Fibroblast of peridontal ligament (primary cell): ENCODE results near the gene SLC30A7.
"Not testable (repeated sequence)": the region's sequence is repeated elsewhere in the genome, so short reads cannot be mapped to it uniquely, and the experiment has no call there.

Experiments
- DNase-seq: peaks from one replicate; pipeline ENCODE4 v3.0.0-alpha.2; 2010; ENCODE audit errors: extremely low read depth

The SLC30A7 gene

DNA sequence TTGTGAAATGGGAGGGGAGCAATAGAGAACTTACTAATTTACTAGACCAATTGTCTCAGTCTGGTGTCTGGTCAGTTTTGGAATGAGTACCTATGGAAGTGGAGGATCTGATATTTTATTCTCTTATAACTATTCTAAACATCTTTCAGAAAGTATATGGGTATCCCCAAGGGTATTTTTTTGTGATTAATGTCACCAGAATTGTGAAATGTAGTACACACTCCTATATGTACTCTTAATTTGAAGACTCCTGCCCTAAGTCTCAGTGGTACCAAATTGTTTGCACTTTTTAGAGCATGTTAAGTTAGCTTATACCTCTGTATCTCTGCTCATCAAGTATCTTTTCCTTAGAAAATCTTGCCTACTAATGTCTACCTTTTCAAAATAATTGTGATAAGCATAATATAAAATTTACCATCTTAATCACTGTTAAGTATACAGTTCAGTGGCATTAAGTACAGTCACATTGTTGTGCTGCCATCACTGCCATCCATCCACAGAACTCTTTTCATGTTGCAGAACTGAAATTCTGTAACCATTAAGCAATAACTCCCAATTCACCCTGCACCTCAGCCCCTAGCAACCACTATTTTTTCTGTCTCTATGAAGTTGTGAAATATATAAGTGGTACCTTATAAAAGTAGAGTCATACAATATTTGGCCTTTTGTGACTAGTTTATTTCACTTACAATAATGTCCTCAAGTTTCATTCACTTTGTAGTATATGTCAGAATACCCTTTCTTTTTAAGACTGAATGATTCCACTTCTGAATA is 40.5 kb downstream of the SLC30A7 start:
- DNase-seq = peak; percentile 55

DNA sequence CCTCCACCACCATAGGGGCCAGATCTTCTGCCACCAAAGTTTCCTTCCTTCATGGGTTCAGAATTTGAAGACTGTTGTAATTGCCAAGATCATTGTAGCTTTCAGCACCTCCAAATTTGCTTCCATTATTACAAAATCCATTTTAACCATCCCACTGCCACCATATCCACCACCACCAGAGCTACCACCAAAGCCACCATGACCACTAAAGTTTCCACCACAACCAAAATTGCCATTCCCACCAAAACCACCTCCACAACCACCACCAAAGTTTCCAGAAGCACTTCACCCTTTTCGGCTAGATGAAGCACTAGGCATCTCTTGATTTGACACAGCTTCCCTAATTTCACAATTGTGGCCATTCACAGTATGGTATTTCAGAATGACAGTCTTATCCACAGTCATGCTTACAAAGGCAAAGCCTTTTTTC is 45.2 kb downstream of the SLC30A7 start:
- DNase-seq = no peak

DNA sequence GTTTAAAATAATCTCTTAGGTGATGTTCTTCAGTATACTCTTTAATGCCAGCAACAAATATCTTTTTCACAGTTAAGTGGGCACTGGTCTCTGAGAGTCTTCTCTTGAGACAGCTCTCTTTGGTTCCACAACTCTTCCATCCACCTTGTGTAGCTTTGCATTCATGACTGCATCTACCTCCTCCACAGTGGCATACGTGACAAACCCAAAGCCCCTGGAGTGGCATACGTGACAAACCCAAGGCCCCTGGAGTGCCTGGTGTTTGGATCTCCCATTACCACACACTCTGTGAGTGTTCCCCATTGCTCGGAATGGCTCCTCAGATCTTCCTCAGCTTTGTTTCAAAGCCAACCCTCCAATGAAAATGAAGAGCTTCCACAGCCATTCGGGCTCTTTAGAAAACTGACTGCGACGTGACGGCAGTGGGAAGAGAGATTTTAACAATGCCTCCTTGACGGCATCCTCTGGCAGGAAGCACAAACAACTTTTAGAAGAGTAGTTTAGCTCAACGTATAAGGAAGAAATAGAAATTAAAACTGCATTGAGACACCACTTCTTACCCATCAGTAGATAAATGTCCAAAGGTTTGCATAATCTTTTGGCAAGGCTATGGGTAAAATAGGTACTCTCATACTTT is 45.8 kb downstream of the SLC30A7 start:
- no peak for DNase-seq

DNA sequence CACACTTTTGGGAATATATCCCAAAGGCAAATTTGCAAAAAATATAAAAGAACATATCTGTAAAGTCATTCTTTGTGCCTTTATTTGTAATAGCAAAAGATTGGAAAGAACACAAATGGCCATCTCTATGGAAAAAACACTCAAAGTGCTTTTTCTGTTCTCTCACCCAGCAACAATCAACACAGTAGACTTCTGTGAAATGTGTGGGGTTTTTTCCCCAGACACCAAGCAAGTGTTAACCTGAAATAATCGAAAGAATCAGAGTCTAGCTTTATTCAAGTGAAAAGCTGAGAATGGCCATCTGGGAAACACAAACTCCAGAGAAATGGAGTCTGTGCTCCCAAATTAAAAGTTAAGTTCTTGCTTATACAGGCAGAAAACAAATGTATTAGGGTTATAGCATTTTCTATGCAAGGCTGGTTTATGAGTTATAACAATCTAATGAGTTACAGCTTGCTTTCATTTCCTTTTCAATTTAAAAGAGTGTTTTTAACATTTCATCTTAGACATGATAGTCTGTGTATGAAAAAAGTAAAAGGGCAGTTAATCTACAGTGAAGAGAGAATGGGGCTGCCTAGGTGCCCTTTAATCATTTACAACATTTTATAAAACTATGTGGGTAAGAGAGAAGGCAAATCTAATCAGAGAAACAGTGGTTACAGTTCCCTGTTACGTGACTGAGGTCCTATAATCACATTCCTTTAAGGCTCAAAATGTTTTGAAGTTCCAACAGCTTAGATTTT is 46.6 kb downstream of the SLC30A7 start:
- no peak for DNase-seq

DNA sequence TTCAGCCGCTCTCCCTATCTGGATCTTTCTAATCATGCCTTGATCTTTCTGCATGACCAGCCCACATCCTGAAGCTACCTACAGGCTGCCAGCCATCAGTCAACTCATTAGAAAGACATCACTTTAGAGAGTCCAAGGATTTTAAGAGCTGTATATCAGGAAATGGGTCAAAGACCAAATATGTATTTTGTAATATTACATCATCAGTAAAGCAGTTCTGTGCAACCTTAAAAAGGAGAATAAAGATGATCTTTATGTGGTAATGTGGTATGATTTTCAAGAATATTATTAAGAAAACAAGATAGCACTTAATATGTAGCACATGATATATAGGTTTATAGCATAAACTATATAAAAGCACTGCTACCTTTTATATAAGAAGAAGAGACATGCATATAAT is 47.6 kb downstream of the SLC30A7 start:
- no peak for DNase-seq

DNA sequence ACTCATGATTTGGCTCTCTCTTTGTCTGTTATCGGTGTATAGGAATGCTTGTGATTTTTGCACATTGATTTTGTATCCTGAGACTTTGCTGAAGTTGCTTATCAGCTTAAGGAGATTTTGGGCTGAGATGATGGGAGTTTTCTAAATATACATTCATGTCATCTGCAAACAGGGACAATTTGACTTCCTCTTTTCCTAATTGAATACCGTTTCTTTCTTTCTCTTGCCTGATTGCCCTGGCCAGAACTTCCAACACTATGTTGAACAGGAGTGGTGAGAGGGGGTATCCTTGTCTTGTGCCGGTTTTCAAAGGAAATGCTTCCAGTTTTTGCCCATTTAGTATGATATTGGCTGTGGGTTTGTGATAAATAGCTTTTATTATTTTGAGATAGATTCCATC is 50.2 kb downstream of the SLC30A7 start:
- DNase-seq = not testable (repeated sequence)

DNA sequence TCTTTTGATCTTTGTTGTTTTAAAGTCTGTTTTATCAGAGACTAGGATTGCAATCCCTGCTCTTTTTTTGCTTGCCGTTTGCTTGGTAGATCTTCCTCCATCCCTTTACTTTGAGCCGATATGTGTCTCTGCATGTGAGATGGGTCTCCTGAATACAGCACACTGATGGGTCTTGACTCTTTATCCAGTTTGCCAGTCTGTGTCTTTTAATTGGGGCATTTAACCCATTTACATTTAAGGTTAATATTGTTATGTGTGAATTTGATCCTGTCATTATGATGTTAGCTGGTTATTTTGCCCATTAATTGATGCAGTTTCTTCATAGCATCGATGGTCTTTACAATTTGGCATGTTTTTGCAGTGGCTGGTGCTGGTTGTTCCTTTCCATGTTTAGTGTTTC is 51.9 kb downstream of the SLC30A7 start:
- not testable (repeated sequence) for DNase-seq

DNA sequence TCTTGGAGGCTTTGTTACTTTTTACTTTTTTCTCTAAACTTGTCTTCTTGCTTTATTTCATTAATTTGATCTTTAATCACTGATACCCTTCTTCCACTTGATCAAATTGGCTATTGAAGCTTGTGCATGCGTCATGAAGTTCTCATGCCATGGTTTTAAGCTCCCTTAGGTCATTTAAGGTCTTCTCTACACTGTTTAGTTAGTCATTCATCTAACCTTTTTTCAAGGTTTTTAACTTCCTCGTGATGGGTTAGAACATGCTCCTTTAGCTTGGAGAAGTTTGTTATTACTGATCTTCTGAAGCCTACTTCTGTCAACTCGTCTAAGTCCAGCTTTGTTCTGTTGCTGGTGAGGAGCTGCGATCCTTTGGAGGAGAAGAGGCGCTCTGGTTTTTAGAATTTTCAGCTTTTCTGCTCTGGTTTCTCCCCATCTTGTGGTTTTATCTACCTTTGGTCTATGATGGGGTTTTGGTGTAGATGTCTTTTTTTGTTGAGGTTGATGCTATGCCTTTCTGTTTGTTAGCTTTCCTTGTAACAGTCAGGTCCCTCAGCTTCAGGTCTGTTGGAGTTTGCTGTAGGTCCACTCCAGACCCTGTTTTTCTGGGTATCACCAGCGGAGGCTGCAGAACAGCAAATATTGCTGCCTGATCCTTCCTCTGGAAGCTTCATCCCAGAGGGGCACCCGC is 53.0 kb downstream of the SLC30A7 start:
- not testable (repeated sequence) for DNase-seq

DNA sequence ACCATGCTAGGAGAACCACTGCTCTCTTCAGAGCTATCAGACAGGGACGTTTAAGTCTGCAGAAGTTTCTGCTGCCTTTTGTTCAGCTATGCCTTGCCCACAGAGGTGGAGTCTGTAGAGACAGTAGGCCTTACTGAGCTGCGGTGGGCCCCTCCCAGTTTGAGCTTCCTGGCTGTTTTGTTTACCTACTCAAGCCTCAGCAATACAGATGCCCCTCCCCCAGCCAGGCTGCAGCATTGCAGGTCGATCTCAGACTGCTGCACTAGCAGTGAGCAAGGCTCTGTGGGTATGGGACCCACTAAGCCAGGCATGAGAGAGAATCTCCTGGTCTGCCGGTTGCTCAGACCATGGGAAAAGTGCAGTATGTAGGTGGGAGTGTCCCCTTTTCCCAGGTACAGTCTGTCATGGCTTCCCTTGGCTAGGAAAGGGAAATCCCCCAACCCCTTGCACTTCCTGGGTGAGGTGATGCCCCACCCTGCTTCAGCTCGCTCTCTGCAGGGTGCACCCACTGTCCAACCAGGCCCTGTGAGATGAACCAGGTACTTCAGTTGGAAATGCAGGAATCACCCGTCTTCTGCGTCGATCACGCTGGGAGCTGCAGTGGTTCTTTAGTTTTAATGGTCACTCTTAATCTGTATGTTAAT is 53.7 kb downstream of the SLC30A7 start:
- not testable (repeated sequence) for DNase-seq

DNA sequence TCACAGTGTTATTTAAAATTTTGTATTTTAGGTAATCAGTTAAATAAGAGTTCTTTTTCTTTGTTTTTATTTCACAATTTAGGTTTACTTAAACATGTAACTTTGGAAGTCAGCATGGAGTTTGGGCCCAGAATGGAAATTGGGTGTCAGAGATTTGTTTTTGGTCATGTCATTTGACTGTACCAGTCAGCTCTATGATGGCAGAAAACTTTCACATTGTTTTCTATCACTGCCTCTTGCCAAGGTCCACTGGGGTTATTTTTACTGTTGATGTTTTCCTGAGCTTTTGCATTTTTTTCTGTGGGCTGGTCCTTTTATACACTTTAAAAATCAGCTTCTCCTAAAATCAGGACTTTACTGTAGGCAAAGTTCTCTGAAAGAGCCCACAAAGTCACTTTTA is 54.4 kb downstream of the SLC30A7 start:
- DNase-seq = no peak

DNA sequence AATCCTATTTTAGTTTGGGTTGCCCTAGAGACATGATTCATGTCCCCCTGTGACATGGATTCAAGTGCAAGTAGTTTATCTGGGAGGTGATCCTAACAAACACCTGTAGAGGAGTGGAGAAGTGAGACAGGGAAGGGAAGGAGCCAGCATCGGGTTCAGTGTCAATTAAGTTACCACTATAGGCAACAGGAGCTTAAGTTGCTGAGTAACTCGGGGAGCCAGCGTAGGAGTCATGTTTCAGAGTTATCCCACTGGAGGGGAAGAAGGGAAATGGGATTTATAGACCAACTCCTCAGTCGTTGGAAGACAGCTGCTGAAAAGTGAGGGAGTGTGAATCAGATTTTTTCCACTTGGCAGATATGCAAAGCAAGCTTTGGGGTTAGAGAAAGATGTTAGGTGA is 54.9 kb downstream of the SLC30A7 start:
- peak; percentile 71 for DNase-seq

DNA sequence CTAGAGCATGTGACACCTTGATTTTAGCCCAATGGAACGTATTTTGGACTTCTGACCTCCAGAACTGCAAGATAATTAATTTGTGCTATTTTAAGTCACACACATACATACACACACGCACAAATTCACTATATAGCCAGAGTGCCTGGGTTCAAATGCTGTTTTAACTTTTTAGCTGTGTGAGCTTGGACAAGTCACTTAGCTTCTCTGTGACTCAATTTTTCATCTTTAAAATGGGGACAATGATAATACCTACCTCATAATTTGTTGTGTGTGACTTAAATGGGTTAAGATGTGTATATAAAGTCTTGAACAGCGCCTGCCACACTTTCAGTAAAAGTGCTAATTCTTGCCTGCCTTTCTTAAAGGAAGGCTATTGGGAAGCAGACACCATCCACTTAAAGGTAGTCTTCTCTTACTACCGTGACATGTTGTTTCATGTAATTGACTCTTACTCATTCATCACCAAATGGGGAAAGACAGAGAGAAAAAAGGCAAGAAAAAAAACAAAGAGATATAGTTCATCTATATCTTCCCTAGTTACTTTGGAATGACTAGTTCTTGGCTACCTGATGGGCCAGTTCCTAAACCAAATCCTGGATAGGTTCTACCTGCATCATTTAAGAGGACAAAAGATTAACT is 56.3 kb downstream of the SLC30A7 start:
- DNase-seq = no peak

DNA sequence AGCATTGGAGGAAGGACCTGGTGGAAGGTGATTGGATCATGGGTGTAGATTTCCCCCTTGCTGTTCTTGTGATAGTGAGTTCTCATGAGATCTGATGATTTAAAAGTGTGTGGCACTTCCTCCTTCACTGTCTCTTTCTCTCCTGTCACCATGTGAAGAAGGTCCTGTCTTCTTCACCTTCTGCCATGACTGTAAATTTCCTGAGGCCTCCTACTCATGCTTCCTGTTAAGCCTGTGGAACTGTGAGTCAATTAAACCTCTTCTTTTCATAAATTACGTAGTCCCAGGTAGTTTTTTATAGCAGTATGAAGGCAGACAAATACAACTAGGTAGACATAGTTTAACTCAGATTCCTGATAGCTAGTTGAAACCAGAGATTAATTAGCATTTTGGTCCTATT is 57.1 kb downstream of the SLC30A7 start:
- DNase-seq = not testable (repeated sequence)

DNA sequence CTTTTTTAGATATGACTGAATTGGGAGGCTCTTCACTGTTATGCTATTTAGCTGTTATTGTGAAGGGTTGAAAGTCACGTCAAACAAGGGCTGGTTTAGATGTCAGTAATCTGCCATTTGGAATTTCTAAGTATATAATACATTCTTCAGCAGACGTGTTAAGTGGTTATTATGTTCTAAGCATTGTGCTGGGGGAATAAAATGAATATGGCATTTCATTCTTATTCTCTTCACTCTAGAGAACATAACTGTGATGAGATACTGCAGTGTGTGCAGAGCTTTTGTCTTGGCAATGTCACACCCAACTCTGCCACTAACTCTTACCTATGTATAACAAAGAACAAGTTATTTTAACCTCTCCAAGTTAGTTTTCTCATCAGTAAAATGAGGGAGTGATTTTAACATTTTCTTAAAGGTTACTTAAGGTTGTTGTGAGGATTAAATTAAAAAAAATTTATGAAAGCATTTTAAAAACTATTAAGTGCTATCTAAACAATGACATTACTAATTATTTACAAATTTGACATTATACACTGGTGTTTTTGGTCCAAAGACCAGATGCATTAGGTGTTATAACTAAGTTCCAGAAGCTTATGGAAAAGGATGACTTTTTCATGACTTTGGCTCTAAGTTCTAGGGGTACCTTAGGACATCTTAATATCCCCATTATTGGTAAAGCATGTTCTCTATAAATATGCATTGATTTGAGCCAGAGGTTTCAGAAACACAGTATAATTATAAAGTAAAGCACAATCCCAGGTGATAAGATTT is 58.3 kb downstream of the SLC30A7 start:
- no peak for DNase-seq

DNA sequence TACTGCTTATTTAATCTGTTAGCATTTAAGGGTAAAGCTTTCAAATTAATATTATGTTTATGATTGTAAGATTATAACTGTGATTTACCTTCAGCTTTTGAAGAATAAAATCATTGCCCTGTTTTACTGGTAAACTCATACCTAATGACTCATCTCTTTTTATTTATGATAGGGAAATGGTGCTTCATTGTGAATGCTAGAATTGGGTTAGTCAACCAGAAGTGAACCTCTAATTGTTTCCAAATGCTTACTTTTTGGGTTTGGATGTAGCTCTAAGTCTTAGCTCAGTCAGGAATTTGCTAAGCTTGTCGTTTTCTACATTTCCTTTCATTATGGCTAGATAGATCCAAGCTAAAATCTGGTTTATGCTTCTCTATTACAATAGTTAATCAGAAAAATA is 59.4 kb downstream of the SLC30A7 start:
- DNase-seq = peak; percentile 98

DNA sequence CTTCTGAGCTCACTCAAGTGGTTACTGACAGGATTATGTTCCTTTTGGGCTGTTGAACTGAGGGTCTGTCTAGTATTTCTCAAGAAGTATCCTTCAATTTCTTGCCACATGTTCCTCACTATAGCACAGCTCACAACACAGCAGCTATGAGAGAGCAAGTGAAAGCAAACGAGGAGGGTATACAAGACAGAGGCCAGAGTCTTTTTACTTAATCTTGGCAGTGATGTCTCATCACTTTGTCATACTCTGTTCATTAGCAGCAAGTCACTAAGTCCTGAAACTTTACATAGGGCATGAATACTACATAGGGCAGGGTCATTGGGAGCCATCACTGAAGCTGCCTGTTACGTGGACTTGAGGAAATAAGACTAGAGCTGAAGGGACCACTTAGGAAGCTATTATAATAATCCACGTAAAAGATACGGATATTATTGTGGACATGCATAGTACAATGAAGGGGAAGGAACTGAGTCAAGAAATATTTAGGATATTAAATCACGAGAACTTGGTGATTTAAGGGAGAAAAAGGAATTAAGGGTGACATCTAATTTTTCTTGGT is 63.7 kb downstream of the SLC30A7 start:
- DNase-seq = peak; percentile 45

DNA sequence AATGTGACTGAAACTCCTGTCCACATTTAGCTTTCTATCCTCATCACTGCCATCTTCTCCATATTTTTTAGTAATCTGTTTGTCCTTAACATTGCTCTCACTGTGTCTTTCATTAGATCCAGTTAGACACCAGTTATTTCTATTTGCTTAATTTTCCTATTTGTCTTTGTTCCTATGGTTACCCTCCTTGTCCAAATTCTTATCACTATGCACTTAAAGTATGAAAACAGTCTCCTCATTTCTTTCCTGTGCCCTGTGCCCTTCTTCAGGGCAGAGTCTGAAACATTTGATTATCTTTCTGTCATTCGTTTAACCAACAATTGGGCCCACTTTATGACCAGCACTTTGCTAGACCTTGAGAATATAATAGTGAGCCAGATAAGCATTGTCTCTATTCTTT is 64.2 kb downstream of the SLC30A7 start:
- DNase-seq = no peak

DNA sequence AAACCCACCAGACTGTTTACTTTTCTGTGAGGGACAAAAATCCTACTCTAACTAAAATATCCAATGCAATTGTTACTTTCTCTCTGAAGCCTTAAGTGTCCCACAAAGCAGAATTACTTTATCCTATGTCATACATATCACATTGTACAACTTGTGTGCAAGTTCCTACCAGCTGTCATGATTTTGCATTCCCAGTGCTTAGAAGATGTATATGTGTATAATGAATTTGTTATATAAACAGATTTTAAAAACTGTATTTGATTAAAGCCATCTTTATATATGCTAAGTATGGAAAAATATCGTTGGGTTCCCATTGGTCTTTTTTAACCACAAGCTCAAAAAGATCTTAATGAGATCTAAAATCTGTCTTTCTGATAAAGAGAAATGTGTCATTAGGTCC is 72.7 kb downstream of the SLC30A7 start:
- no peak for DNase-seq

DNA sequence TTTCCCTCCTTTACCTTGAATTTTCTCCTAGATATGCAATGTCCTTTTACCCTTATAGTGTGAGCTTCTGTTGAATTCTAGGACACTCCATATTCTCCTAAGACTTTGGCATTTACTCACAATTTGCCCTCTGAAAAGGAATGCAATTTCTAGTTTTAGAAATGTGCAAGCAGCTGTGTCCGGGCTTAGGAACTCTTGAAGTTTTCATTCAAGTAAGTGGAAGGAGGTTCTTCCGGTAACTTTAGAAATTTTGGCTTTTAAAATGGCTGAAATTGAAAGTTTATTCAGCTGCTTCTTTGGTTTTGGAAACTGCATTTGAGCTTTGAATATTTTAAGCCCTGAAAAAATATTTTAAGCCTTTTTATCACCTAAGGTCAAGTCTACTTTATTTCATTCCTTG is 73.4 kb downstream of the SLC30A7 start:
- peak; percentile 18 for DNase-seq

DNA sequence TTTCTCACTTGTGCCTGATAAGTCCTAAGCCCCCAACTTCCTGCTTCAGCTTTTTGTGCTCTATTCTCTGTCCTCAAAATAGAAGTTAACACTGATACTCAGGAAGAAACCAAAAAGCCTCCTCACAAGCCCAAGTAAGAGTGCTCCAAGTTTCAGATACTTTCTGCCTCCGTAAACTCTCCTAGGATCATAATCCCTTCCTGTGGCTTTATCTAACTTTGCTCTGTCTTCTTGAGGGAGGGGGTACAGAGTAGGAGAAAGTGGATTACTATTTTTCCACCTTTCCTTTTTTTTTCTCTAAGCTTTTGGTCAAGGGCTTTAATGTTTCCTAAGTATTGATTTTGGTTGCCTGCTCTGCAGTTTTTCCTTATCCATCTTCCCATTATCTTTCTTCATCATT is 75.1 kb downstream of the SLC30A7 start:
- no peak for DNase-seq
